Panc1 (cell line): ENCODE data around the gene FCGR3A.
"Not testable (repeated sequence)": the region's sequence is repeated elsewhere in the genome, so short reads cannot be mapped to it uniquely, and the experiment has no call there.

Experiments used
- POLR2AphosphoS5 ChIP-seq: IDR thresholded peaks from 2 replicates; pipeline ENCODE4 v1.6.1; 2012; ENCODE audit warnings: mild to moderate bottlenecking, low read depth, low read length, moderate library complexity
- TF ChIP-seq, protein P1 (sequence below): fragments of 450-650 bp; IDR thresholded peaks from 2 replicates; pipeline ENCODE4 v1.5.1; 2017; ENCODE audit warnings: mild to moderate bottlenecking

- TF ChIP-seq, protein P1, sequence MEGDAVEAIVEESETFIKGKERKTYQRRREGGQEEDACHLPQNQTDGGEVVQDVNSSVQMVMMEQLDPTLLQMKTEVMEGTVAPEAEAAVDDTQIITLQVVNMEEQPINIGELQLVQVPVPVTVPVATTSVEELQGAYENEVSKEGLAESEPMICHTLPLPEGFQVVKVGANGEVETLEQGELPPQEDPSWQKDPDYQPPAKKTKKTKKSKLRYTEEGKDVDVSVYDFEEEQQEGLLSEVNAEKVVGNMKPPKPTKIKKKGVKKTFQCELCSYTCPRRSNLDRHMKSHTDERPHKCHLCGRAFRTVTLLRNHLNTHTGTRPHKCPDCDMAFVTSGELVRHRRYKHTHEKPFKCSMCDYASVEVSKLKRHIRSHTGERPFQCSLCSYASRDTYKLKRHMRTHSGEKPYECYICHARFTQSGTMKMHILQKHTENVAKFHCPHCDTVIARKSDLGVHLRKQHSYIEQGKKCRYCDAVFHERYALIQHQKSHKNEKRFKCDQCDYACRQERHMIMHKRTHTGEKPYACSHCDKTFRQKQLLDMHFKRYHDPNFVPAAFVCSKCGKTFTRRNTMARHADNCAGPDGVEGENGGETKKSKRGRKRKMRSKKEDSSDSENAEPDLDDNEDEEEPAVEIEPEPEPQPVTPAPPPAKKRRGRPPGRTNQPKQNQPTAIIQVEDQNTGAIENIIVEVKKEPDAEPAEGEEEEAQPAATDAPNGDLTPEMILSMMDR = not testable (repeated sequence)
- TF ChIP-seq POLR2AphosphoS5 = not testable (repeated sequence)
Measured at GRCh38 chr1:161542091-161542559, 7.5 kb downstream of the FCGR3A start.
